ENCODE measurements around the gene MSANTD4.

The MSANTD4 gene

GRCh38 chr11:105960252-105961245 lies 61.5 kb downstream of the MSANTD4 start:
- no peak overlapping the region for H3K4me3 ChIP-seq (replicated peaks; ENCODE audit: insufficient read depth, low read length)
- no peaks in the 10 kb centered on the region for H3K27me3 ChIP-seq (ENCODE audit: insufficient read depth, poor library complexity, severe bottlenecking)
- H3K27ac ChIP-seq (replicated peaks): no peak overlapping the region
- DNase-seq (ENCODE audit: low read depth in 1 of 2, low spot score in 1 of 2): no peak
- TF ChIP-seq CTCF (IDR thresholded peaks at IDR 0.05; ENCODE audit: insufficient read depth, low read length) (no peak), POLR2AphosphoS5 (IDR thresholded peaks at IDR 0.05; ENCODE audit: low read depth) (no peak), GABPA (IDR thresholded peaks at IDR 0.05; ENCODE audit: low read depth) (no peak)

Data from HL-60 (cell line).